NT2/D1 (cell line): ENCODE data around the gene SLC48A1.

Experiments used
- SUZ12 ChIP-seq: IDR thresholded peaks from 2 replicates; pipeline ENCODE4 v1.6.1; 2011; ENCODE audit not compliant: insufficient read length, insufficient read depth; ENCODE audit errors: extremely low read depth
- YY1 ChIP-seq: IDR thresholded peaks from 2 replicates; pipeline ENCODE4 v1.6.1; 2011; ENCODE audit not compliant: insufficient read length, insufficient read depth
- ZNF274 ChIP-seq: IDR thresholded peaks from 2 replicates; pipeline ENCODE4 v1.6.1; 2011; ENCODE audit warnings: mild to moderate bottlenecking, low read depth, low read length

DNA sequence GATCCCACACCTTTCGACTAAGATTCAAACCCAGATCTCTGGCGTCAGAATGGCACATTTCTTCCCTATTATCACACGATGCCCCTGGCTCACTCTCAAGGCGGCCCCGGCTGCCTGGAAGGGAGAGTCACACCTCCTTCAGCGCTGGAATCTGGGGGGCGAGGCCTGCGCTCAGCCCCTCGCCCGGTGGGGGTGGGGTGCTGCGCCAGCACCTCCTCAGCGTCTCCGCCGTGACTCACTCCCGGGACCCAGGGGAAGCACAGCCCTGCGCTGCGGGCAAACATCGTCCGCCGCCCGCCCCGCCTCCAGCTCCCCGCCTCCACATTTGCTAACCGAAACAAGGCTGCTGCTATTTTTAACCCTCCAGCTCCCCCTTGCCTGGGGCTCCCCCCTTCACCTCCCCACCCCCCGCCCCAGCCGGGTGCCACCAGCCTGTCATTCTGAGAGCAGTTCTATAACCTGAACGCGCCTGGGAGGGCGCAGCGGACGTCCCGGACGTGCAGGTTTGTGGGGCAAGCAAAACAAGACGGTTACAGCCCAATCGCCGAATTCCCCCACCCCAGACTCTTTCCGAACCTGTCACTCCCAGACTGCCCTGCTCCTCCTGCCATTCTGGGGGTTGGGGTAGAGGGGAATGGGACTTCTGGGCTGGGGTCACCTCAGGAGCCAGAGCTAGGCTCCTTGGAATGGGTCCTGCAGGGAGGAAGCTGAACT lies 39.9 kb downstream of the SLC48A1 start:
- TF ChIP-seq ZNF274 (no peak), YY1 (no peak), SUZ12 (no peak)
